NCI-H2029 (cell line): ENCODE results near the gene CFAP43.

Source experiments
- DNase-seq: peaks from one replicate; lab custom pipeline; 2025; lab: John Stamatoyannopoulos, UW

Gene CFAP43

DNA sequence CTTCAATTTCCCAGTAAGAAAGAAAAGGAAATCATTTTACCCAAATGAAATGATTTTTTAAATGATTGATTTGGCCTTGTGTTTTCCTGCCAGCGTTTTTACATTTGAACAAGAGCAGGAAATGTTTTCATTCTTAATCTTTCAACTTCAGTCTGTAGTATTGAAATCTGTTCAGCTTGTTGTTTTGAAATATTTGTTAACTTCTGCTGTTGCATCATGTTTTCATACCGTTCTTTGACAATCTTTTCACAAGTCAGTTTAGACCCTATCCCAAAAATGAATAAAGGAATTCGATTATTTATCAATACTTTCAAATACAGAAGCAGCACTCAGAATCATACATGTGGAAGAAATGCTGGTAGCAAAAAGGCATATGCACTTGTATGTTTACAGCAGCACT, 102.1 kb downstream of the CFAP43 start:
- DNase-seq = no peak

DNA sequence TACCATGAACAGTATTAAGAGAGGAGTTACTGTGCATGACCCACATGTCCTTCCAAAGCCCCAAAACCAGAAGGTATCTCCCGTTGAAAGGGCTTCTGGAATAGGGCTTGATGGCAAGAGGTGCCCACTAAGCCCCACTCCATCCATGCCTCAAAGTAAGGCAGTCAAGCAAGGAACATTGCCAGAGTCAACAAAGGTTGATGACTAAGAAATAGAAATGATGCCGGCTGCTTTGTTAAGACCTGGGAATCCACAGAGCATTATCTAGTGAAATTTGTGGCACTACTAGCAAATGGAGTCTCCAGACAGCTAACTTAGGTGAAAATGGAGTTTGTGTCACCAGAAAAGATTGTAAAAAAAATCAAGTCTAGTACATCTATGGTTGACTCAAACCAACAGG, 104.0 kb downstream of the CFAP43 start:
- no peak for DNase-seq

DNA sequence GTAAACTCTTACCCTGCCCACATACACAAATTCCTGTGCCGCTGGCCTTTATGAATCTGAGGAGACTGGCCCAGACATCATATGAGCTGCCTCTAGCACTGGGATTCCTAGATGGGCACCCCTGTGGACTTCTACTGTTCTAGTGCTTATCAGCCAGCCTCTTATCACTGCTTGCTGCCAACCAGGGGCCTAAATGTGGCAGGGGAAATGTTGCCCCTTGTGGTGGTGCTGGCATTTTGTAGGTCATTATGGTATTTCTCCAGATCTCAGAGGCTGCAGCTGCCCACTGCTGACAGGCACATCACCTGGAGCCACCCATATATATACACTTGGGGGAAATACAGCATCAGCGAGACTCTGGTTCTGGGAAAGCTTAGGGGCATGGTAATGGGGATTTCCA, 104.8 kb downstream of the CFAP43 start:
- no peak for DNase-seq

DNA sequence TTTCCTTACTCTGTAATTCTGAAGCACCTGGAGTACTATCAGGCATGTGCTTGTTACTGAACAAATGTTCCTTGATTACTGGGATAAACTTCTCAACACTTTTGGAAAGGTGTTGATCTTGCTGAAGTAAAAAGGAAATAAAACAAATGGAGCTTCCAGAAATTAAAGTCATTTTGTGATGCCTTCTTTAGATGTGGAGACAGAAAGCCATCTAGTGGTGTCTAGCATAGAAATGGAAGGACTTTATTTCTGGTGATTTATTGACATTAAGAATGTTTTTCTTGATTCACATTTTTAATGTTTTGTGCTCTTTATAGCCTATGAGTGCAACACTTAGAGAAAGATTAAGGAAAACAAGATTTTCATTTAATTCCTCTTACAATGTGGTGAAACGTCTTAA, 108.8 kb downstream of the CFAP43 start:
- DNase-seq = no peak

DNA sequence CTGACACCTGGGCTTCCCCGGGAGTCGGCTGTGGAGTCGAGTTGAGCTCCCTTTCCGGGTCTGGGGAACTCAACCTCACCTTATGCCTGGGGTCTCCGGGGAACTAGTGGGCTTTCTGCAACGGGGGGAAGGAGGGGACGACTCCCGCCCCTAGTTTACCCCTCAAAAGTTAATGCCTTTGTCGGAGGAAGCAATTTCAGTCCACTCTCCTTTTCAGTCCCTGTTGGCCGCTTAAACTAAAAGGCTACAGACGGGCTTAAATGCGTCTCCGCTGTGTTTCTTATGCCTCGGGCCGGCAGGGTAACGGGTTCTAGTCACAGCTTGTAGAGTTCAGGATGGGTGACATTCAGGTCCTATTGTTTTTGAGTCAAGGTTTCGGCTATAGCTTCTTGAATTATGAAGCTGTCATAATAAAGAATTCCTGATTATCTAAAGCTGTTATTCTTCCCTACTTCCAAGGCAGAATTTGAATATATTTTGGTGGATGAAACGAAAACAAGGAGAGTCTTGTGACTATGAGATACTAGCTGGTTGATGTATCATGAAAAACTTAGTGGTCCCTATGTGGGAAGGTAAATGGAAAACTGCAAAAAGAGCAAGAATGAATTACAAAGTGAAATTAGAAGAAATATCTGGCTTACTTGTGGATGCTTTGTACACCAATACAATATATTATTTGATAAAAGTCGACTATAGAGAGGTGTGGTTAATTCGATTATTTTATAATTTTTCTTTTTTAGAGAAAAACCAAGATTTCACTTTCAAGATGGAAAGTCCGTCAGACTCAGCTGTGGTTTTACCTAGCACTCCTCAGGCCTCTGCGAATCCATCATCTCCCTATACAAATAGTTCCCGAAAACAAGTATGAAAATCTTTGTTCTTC, 109.7 kb downstream of the CFAP43 start:
- no peak for DNase-seq

DNA sequence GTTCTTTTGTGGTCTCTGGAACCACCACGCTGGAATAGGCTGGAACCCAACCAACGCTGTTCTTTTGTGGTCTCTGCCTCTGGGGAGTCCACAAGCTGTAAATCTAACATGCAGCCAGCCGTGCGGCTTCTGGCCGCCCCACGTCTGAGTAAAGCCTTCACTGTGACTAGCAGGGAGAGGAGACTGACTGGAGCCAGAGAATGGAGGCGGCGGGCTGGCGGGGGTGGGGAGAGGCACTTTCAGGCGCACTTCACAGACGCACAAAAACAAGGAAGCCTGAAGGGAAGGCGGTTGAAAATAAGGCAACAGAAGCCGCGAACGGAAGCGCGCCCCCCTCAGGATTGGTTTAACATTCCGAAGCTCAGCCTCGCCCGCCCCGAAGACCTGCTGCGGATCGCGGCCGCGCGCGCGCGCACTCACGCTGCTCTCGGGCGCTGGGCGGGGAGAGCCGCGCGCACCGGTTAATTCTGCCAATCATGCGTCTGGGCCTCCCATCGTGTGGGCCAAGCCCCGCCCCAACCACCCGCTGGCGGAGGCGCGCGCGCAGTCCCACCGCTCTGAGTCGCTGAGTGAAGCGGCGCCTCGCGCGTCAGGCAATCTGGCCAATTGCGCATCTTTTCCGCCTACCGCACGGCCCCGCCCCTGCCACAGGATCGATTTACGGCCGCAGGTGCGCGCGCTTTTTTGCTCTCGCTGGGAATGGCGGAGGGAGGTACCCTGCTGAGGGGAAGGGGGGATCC, 110.5 kb downstream of the CFAP43 start, which contains the start of gene SFR1:
SFR1 (plus strand) TSS at position 687 of the 740 bp plus-strand sequence; CDS start at position 700, 13 bp downstream.
- peak; percentile 89 for DNase-seq

DNA sequence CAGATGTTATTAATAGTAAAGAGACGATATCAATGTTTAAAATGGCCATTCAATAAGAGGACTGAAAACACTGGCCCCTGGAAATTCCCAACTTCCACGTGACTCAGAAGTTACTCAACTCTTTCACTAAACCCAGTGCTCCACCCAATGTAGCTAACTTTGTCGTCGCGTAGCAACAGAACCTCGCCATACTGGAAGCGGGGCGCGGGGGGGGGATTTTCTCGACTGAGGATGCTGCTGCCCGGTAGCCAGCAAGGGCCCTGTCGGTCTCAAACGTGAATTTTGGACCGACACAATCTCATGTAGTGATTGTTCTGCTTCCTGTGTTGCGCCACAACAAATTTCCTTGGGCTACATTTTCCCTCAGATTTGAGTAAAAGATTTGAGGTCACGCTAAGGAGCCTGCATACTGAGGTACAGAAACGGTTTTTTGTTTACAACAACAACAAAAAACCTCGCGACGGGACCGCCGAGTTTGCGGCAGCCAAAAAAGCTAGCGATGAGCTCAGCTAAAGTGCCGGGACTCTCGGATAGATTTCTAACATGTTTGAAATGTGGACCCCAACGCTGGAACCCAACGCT, 111.2 kb downstream of the CFAP43 start:
- DNase-seq = peak; percentile 10

DNA sequence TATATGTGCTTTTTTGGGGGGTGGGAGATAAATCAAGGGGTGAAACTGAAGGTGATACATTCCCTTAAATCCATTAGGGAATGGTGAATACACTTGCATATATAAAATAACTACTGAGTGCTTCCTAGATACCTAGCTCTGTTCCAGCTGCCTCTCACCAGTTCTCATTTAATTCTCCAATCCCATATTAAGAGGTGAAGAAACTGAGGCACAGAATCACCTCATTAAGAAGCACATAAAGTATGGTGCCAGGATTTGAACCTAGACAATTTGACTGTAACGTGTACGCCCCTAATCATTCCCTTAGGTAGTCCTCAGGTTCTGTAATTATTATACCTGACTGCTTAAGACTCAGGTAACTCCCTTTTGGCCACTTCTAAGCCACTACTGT, 111.7 kb downstream of the CFAP43 start:
- no peak for DNase-seq

DNA sequence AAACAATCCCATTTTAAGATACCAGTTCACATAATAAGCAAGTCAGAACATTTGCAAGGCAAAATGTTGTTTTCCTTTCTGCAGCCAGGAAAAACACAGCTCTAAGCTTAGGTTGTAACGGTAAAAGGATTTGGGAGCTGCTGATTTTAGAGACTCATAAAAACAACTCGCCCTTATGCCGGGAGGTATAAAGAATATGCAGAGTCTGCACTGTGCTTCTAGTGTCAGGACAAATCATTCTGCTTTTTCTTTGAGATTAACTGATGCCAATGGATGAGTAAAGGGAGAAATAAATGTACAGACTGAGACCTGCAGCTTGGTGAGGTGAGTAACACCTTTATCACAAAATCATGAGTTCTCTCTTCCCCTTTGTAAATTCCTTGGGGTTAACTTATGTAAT, 112.2 kb downstream of the CFAP43 start:
- no peak for DNase-seq

DNA sequence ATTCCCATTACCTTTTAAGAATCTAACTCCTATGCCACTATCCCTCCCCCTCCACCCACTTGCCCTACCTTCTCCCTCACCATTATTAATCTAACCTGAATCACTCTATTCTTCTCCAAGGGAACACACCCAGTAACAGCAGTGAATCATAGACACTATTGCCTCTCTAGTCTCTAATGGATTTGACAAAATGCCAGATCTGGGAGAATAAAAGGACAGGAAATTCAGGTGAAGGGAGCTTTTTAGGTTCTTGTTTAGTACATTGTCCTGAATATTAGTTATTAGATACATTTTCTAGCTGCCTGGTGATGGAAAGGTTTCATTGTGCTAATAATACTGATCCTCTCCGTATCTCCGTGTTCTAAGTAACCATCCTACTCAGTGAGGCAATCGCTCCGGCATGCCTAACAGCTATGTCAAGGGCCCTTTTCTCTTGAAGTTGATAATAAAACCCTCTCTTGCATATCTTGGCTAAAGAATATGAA, 114.3 kb downstream of the CFAP43 start:
- DNase-seq = peak; percentile 56

DNA sequence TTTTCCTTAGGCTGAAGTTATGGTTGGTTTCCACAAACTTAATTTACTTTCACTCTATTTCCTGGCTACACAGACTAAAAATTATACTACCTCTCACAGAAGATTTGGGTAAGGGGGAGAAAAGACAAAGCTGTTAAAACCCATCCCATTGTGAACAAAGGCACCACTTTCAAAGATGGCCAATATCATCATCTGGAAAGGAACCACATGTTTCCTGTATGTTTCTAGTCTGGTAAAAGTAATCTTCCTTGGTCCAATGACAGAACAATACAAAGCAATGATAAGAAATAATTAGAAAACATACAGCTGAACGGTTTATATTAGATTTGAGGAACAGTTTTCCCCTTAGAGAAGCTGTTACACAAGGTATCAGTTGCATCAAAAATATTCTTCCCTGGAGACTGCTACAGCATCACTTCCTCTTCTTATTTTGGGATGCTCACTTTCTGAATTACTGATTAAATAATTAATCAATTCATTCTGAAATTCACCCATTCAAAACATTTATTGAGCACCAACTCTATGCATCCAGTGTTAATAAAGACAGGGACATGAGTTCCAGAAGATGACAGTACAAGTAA, 118.7 kb downstream of the CFAP43 start:
- no peak for DNase-seq

DNA sequence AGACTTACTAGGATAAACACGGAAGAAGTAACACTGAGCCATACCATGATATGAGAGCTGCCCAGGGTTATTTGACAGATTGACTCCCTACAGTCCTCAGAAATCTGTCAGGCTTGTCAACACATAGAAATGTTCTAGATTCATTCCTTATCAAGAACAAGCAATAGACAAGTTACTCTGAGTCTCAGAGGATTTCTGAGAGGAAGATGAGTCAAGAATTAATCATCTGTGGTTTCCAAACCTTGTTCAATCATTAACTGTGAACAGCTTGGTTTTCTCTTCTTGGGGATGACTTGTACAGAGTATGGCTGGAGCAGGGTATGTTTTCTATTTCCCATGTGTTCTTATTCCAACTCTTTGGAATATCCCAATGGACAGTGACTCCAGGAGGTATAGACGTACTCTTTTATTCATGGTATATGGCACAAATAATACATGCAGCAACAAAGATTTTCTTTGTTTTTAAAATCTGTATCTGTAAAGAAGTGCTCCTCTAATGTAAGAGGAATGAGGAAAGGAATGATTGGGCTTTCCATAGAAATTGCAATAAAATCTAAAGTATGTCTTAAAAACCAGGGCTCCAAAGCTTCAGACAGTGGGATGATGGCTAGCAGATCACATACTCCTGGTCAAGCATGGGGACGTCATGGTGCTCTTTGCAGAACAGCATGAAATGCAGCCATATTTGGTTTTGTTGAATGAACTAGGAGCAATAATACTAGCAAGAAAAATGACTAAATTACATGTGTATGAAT, 122.1 kb downstream of the CFAP43 start:
- no peak for DNase-seq

DNA sequence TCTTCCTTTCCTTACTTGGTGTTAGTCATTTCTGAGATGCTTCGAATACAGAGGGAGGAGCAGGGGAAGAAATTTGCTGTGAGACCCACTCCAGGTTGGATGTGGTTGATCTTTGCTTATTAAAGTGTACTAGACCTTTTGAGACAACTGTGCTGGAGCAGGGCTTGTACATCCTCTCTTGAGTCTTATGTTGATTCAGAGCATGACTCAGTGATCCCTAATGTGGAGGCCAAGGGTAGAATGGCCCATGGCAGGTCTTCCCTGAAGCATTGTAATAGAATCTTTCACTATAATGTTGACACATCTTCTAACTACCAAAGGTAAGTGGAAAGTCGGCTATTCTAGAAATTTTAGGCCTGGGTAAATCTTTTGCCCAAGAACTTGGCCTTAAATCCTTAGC, 127.2 kb downstream of the CFAP43 start:
- DNase-seq = no peak

DNA sequence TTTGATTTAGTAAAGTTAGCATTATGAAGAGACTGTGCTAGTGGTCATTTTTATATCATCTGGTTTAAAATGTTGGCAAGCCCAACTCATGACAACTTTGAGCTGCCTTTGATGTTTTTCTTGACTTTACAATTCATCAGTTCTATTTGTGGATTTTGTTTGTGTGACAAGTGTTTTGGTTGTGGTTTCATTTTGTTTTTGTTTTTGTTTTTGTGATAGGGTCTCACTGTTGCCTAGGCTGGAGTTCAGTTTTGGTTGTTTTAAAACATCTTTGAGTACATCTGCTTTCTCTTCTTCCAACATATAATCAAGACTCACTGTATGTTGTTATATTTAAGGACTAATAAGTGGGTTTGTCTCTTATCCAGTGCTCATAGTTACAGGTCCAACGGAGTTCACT, 127.7 kb downstream of the CFAP43 start:
- no peak for DNase-seq

DNA sequence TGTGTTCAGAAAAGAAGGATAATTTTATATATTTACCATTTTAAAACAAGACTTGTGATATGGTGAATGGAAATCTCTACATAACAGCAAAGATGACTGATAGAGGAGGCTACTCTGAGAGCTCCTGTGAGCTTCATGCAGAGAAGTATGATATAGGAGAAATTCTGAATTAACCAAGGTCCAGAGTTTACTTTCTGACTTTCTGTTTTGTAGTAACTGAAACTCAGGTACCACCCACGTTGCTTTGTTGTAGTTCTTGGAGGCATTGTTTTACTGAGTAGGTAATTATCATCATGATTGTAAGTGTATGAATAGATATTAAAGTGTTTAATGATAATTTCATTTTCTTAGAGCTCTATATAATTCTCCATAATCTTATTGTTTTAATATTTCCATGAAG, 128.2 kb downstream of the CFAP43 start:
- DNase-seq = no peak

DNA sequence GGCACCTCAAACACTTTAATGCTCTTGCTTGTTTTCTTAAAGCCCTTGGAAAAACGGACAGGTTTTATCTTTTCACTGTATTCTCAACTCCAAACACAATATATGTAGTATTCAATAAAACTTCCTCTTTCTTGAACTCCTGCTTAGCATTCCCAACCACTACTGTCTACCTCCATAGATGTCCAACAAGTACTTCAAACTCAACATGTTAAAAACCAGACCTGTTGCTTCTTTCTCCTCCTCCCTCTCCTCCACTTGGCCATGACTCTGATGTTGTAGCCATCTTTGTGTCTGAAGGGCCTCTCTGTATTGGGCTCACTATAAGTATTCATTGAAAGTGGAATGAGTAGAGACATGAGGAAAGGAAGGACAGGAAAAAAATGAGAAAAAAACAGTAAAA, 130.3 kb downstream of the CFAP43 start:
- no peak for DNase-seq

DNA sequence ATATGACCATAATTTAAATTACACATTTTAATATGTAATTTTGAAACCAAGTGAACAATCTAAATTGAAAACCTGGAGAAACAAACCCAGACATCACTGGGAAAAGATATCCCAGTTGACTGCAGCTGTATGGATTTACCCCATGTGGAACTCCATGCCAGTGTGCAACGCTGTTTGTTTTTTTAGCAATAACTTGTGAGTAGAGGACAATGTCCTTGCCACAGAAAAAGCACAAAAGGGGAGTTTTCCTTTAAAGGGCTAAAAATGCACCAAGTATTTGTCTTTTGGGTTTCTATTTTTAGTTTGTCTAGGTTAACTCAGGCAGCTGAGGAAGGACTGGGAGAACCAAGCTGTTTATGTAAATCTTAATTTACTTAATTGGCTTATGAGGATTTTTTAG, 131.4 kb downstream of the CFAP43 start:
- DNase-seq = no peak

DNA sequence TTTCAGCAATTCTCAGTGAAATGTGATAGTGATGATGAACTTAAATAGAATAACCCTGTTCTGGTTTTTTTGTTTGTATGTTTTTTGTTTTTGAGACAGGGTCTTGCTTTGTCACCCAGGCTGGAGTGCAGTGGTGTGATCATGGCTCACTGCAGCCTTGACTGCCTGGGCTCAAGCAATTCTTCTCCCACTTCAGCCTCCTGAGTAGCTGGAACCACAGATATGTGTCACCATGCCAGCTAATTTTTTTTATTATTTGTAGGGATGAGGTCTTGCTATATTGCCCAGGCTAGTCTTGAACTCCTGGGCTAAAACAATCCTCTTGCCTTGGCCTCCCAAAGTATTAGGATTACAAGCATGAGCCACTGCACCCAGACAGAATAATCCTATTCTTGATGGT, 132.2 kb downstream of the CFAP43 start:
- DNase-seq = no peak

DNA sequence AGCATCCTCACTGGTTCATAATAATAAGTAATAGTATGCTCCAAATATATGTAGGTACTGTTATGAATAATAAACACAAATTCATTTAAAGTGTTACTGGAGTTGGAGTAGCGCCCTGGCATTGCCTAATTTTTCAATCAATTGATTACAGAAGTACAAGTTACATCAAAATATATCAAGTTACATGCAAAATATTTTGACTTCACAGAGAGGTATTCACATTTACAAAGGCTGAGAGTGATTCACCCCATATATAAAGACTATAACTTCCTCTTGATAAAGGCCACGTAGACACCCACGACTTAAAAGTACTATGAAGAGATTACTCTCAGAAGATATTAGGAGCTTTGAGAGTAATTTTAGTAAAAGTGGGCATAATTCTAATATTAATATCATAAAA, 132.9 kb downstream of the CFAP43 start:
- no peak for DNase-seq

DNA sequence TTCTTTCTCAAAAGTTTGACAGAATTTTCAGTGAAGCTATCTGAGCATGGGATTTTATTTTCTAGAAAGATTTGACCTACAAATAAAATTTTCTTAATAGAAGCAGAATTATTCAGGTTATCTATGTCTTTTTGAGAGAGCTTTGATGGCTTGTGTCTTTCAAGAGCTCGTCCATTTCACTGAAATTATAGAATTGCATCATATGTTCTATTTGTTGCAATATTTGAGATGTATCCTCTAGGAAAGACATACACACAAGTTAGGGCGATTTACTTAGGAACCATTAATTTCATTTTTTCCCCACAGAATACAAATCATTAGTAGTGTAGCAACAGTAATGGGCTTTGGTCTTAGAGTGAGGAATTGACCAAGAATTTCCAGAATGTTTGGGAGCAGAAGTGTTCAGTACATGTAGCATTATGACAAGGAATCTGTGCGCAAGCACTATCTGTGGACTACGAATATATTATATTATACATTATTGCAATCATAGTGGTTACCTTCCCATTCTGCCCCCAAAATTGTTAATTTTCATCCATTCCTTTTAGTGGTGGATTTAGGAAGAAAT, 133.7 kb downstream of the CFAP43 start:
- DNase-seq = no peak

DNA sequence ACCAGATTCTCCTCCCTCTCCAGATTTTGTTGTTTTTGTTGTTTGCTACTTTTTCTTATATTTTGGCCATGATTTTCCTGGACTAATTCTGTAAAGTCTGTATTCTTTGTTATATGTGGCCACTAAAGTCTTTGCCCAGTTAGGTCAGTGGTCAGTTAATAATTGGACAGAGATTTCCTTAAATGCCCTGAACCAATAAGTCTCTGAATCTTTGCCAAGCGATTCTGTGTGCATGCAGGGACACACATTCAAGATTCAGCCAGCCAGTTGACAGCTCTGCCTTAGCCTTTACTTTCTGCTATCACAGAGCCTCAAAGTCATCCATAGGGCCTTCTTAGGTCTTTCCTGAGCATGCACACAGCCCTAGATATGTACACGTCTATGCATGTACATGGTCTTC, 135.5 kb downstream of the CFAP43 start:
- DNase-seq = no peak
